GM21423 (cell line): ENCODE results near the gene ATF7.
"Not testable (repeated sequence)": the region's sequence is repeated elsewhere in the genome, so short reads cannot be mapped to it uniquely, and the experiment has no call there.

Experiments
- ATAC-seq: cut with Tn5 transposase; IDR thresholded peaks from one replicate; pipeline ENCODE4 v1.9.1; 2021; ENCODE audit warnings: mild to moderate bottlenecking, moderate library complexity; ENCODE audit not compliant: unreplicated experiment

The ATF7 gene

GRCh38 chr12:53627919-53628318 is 1.7 kb upstream of the ATF7 start:
- ATAC-seq, result no peak

- no peak for ATAC-seq
Measured at GRCh38 chr12:53626702-53627169, 554 bp upstream of the ATF7 start.

- ATAC-seq, result no peak
Measured at GRCh38 chr12:53625373-53625945, 723 bp downstream of the ATF7 start.

- no peak for ATAC-seq
Measured at GRCh38 chr12:53624956-53625355, 1.2 kb downstream of the ATF7 start.

GRCh38 chr12:53624458-53624857 is 1.7 kb downstream of the ATF7 start:
- no peak for ATAC-seq

GRCh38 chr12:53623548-53624385 is 2.4 kb downstream of the ATF7 start:
- ATAC-seq, result no peak

GRCh38 chr12:53622724-53623123 is 3.5 kb downstream of the ATF7 start:
- ATAC-seq, result no peak

GRCh38 chr12:53618275-53618674 is 7.9 kb downstream of the ATF7 start:
- no peak for ATAC-seq

GRCh38 chr12:53617700-53618099 is 8.5 kb downstream of the ATF7 start:
- ATAC-seq, result no peak

GRCh38 chr12:53616950-53617349 is 9.2 kb downstream of the ATF7 start:
- ATAC-seq, result no peak

- ATAC-seq, result no peak
Measured at GRCh38 chr12:53613821-53614220, 12.4 kb downstream of the ATF7 start.

GRCh38 chr12:53612978-53613377 is 13.2 kb downstream of the ATF7 start:
- ATAC-seq, result no peak

- no peak for ATAC-seq
Measured at GRCh38 chr12:53611304-53611703, 14.9 kb downstream of the ATF7 start.

GRCh38 chr12:53606688-53607087 is 19.5 kb downstream of the ATF7 start:
- ATAC-seq, result not testable (repeated sequence)

- no peak for ATAC-seq
Measured at GRCh38 chr12:53604581-53604980, 21.6 kb downstream of the ATF7 start.

GRCh38 chr12:53603804-53604203 is 22.4 kb downstream of the ATF7 start:
- ATAC-seq, result no peak

- no peak for ATAC-seq
Measured at GRCh38 chr12:53603196-53603595, 23.0 kb downstream of the ATF7 start.

- no peak for ATAC-seq
Measured at GRCh38 chr12:53602176-53602864, 23.9 kb downstream of the ATF7 start.

- ATAC-seq, result no peak
Measured at GRCh38 chr12:53601296-53601847, 24.8 kb downstream of the ATF7 start.

- ATAC-seq, result no peak
Measured at GRCh38 chr12:53600490-53601295, 25.5 kb downstream of the ATF7 start.

- no peak for ATAC-seq
Measured at GRCh38 chr12:53599579-53599978, 26.6 kb downstream of the ATF7 start.
